Ovary (tissue), 3 donors: ENCODE data around the gene KDELR3.

Experiments
- EP300 ChIP-seq: sonication (generic); formaldehyde crosslinking; IDR thresholded peaks from one replicate; pipeline ENCODE4 v1.6.1; 2017; ENCODE audit warnings: antibody characterized with exemption
- POLR2A ChIP-seq: fragments of 450-650 bp; IDR thresholded peaks from one replicate; pipeline ENCODE4 v1.6.1; 2017; ENCODE audit warnings: antibody characterized with exemption, mild to moderate bottlenecking, moderate library complexity
- TF ChIP-seq, protein P1 (sequence below), 3 donors: fragments of 450-650 bp in 2 of 3; fragments of 200-600 bp in 1 of 3; IDR thresholded peaks; one replicate each; pipeline versions ENCODE4 v1.5.1 to v1.8.0; 2016 to 2022; ENCODE audit warnings: antibody characterized with exemption in 3 of 3, mild to moderate bottlenecking in 1 of 3
- donor health status: DM: no; HTN: no; CAD: no.

DNA sequence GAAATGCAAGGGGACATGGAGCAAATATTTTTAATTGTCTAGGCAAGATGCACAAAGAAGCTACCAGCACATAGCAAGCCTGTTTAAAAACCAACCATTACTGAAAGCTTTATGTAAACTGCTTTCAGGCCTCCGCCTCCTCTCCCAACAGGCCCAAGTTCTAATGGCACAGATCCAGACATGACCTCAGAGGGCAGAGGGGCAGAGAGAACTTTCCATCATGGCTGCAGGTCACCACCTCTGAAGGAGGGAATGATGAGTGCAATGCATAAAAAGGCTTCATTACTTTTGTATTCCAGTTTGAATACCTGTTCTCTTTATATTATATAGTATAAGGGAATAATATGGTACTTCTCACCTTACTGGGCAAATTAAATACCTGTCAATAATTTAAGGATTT lies 23.0 kb downstream of the KDELR3 start:
- TF ChIP-seq, protein P1, sequence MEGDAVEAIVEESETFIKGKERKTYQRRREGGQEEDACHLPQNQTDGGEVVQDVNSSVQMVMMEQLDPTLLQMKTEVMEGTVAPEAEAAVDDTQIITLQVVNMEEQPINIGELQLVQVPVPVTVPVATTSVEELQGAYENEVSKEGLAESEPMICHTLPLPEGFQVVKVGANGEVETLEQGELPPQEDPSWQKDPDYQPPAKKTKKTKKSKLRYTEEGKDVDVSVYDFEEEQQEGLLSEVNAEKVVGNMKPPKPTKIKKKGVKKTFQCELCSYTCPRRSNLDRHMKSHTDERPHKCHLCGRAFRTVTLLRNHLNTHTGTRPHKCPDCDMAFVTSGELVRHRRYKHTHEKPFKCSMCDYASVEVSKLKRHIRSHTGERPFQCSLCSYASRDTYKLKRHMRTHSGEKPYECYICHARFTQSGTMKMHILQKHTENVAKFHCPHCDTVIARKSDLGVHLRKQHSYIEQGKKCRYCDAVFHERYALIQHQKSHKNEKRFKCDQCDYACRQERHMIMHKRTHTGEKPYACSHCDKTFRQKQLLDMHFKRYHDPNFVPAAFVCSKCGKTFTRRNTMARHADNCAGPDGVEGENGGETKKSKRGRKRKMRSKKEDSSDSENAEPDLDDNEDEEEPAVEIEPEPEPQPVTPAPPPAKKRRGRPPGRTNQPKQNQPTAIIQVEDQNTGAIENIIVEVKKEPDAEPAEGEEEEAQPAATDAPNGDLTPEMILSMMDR (IDR thresholded peaks at IDR 0.05): no peak
- TF ChIP-seq POLR2A: no peak
- TF ChIP-seq EP300: no peak
